H9 (cell line): ENCODE results near the gene OSBP2. TPM values are rescaled to one million over a fixed set of nuclear protein-coding genes. Genes with fewer than 3 reads are reported as not detected.
A peak's percentile ranks its signal among the peaks of the same experiment; 100 is the strongest.

Experiments used
- DNase-seq: peaks from one replicate; pipeline ENCODE4 v3.0.0-alpha.2; 2017
- H2AFZ ChIP-seq: one replicate; pipeline ENCODE4 v1.6.1; 2013; ENCODE audit warnings: mild to moderate bottlenecking, low read length, control low read depth, moderate library complexity
- H2AK5ac ChIP-seq: 2 replicates; pipeline ENCODE4 v1.6.1; 2013; ENCODE audit warnings: low read length, control low read depth, mixed read lengths; ENCODE audit not compliant: insufficient read length
- H2BK120ac ChIP-seq: one replicate; pipeline ENCODE4 v1.6.1; 2013; ENCODE audit warnings: low read depth, mild to moderate bottlenecking, low read length, control low read depth, inconsistent platforms; ENCODE audit not compliant: poor library complexity, severe bottlenecking
- H2BK12ac ChIP-seq: 2 replicates; pipeline ENCODE4 v1.6.1; 2013; ENCODE audit warnings: low read length, control low read depth, mixed read lengths, low read depth; ENCODE audit not compliant: insufficient read length
- H2BK15ac ChIP-seq: 2 replicates; pipeline ENCODE4 v1.6.1; 2013; ENCODE audit warnings: low read depth, low read length, control low read depth
- H2BK20ac ChIP-seq: one replicate; pipeline ENCODE4 v1.6.1; 2013; ENCODE audit warnings: low read depth, mild to moderate bottlenecking, low read length, control low read depth, inconsistent platforms; ENCODE audit not compliant: poor library complexity, severe bottlenecking
- H2BK5ac ChIP-seq: 2 replicates; pipeline ENCODE4 v1.6.1; 2013; ENCODE audit warnings: low read length, control low read depth, mixed read lengths; ENCODE audit not compliant: insufficient read length
- H3K14ac ChIP-seq: 2 replicates; pipeline ENCODE4 v1.6.1; 2013; ENCODE audit warnings: low read length, control low read depth; ENCODE audit not compliant: insufficient read depth
- H3K18ac ChIP-seq: 2 replicates; pipeline ENCODE4 v1.6.1; 2013; ENCODE audit warnings: low read depth, mild to moderate bottlenecking, mixed read lengths, low read length, control low read depth; ENCODE audit not compliant: insufficient read length
- H3K23ac ChIP-seq: 2 replicates; pipeline ENCODE4 v1.6.1; 2013; ENCODE audit warnings: low read length, control low read depth, mixed read lengths, low read depth; ENCODE audit not compliant: insufficient read length
- H3K23me2 ChIP-seq: 2 replicates; pipeline ENCODE4 v1.6.1; 2013; ENCODE audit warnings: low read depth, mild to moderate bottlenecking, mixed read lengths, low read length, control low read depth; ENCODE audit not compliant: insufficient read length, poor library complexity, severe bottlenecking
- H3K27ac ChIP-seq: 2 replicates; pipeline ENCODE4 v1.5.1; 2013; ENCODE audit warnings: low read length, control low read depth, mixed read lengths, low read depth; ENCODE audit not compliant: insufficient read length
- H3K27me3 ChIP-seq: 2 replicates; pipeline ENCODE4 v1.6.1; 2013; ENCODE audit warnings: low read length, control low read depth, inconsistent platforms; ENCODE audit not compliant: insufficient read depth
- H3K4ac ChIP-seq: 2 replicates; pipeline ENCODE4 v1.6.1; 2013; ENCODE audit warnings: low read depth, mild to moderate bottlenecking, control low read depth, inconsistent platforms, low read length, moderate library complexity
- H3K4me1 ChIP-seq: 2 replicates; pipeline ENCODE4 v1.6.1; 2013; ENCODE audit warnings: low read length, control low read depth, inconsistent platforms; ENCODE audit not compliant: insufficient read depth
- H3K4me2 ChIP-seq: 2 replicates; pipeline ENCODE4 v1.6.1; 2013; ENCODE audit warnings: low read length, control low read depth, mixed read lengths; ENCODE audit not compliant: insufficient read length, insufficient read depth
- H3K56ac ChIP-seq: 2 replicates; pipeline ENCODE4 v1.6.1; 2013; ENCODE audit warnings: low read depth, mild to moderate bottlenecking, mixed read lengths, low read length, control low read depth; ENCODE audit not compliant: insufficient read length
- H3K79me1 ChIP-seq: 2 replicates; pipeline ENCODE4 v1.6.1; 2013; ENCODE audit warnings: low read depth, mild to moderate bottlenecking, moderate library complexity, low read length, control low read depth, inconsistent platforms; ENCODE audit not compliant: insufficient read depth, poor library complexity, severe bottlenecking
- H3K79me2 ChIP-seq: 2 replicates; pipeline ENCODE4 v1.6.1; 2013; ENCODE audit warnings: low read length, control low read depth, inconsistent platforms; ENCODE audit not compliant: insufficient read depth
- H3K9ac ChIP-seq: 2 replicates; pipeline ENCODE4 v1.6.1; 2013; ENCODE audit warnings: low read length, control low read depth, mixed read lengths; ENCODE audit not compliant: insufficient read length; ENCODE audit errors: extremely low read depth
- H3K9me3 ChIP-seq: one replicate; pipeline ENCODE4 v1.6.1; 2013; ENCODE audit warnings: low read depth, low read length, inconsistent platforms; ENCODE audit not compliant: control insufficient read depth
- H3T11ph ChIP-seq: one replicate; pipeline ENCODE4 v1.6.1; 2013; ENCODE audit warnings: mild to moderate bottlenecking, low read length, control low read depth, inconsistent platforms
- H4K20me1 ChIP-seq: one replicate; pipeline ENCODE4 v1.6.1; 2013; ENCODE audit not compliant: control insufficient read depth, insufficient read length, insufficient read depth
- H4K5ac ChIP-seq: 2 replicates; pipeline ENCODE4 v1.6.1; 2013; ENCODE audit warnings: low read depth, mild to moderate bottlenecking, mixed read lengths, low read length, control low read depth; ENCODE audit not compliant: insufficient read length
- H4K8ac ChIP-seq: replicated peaks from 2 replicates; pipeline ENCODE4 v1.6.1; 2013; ENCODE audit warnings: low read length, control low read depth, mixed read lengths, low read depth; ENCODE audit not compliant: insufficient read length
- H4K91ac ChIP-seq: 2 replicates; pipeline ENCODE4 v1.6.1; 2013; ENCODE audit warnings: low read depth, mild to moderate bottlenecking, moderate library complexity, mixed read lengths, low read length, control low read depth; ENCODE audit not compliant: insufficient read length
- H3K27ac Mint-ChIP-seq, 3 experiments: 2 replicates in 2 of 3; 3 replicates in 1 of 3; pipeline ENCODE4 v1.8.0; 2020 to 2021; ENCODE audit warnings: mixed read lengths in 3 of 3, mild to moderate bottlenecking in 1 of 3, moderate library complexity in 1 of 3
- H3K27me3 Mint-ChIP-seq: 2 replicates; pipeline ENCODE4 v1.8.0; 2021; ENCODE audit warnings: low read depth, mild to moderate bottlenecking, moderate library complexity, mixed read lengths
- H3K36me3 Mint-ChIP-seq, 3 experiments: 2 replicates in 2 of 3; 3 replicates in 1 of 3; pipeline ENCODE4 v1.8.0; 2020 to 2021; ENCODE audit warnings: low read depth in 3 of 3, mixed read lengths in 3 of 3; ENCODE audit not compliant: insufficient read depth in 1 of 3
- H3K4me1 Mint-ChIP-seq, 2 experiments: 2 replicates each; pipeline ENCODE4 v1.8.0; 2020; ENCODE audit warnings: mixed read lengths in 2 of 2
- H3K4me3 Mint-ChIP-seq, 2 experiments: 2 replicates in 1 of 2; 3 replicates in 1 of 2; pipeline ENCODE4 v1.8.0; 2020 to 2021; ENCODE audit warnings: mild to moderate bottlenecking in 2 of 2, mixed read lengths in 2 of 2, moderate library complexity in 1 of 2
- H3K9me3 Mint-ChIP-seq, 2 experiments: 2 replicates in 1 of 2; 3 replicates in 1 of 2; pipeline ENCODE4 v1.8.0; 2020; ENCODE audit warnings: mild to moderate bottlenecking in 2 of 2, mixed read lengths in 2 of 2, moderate library complexity in 1 of 2
- WGBS: extraction: QIAGEN DNeasy Blood & Tissue Kit; methylation state at CpG from one replicate; pipeline ENCODE4 v1.1.7; 2013; ENCODE audit warnings: missing lambda C conversion rate, low lambda C conversion rate, mixed read lengths; ENCODE audit not compliant: insufficient read length; ENCODE audit errors: extremely low coverage; 5-methylcytosine and 5-hydroxymethylcytosine counted together
- microRNA-seq: library from miRNA; unstranded; fragments of <30 nt; microRNA quantifications from one replicate; pipeline ENCODE4, GENCODE V29; 2020; ENCODE audit warnings: borderline microRNAs expressed
- total RNA-seq: library from RNA; stranded (reverse); gene quantifications from 2 replicates; pipeline ENCODE4 v1.2.1, GENCODE V29; 2021
- TF ChIP-seq, protein P1 (sequence below): fragments of 200-600 bp; sonication (generic); conservative IDR thresholded peaks from 3 replicates; pipeline ENCODE4 v1.8.0; 2021; ENCODE audit warnings: antibody characterized with exemption, mild to moderate bottlenecking

Gene OSBP2
- total RNA-seq, 1 experiment from 2014 or later = 3.4 TPM

GRCh38 chr22:30955153-30955552 lies 260.5 kb downstream of the OSBP2 start:
- TF ChIP-seq, protein P1, sequence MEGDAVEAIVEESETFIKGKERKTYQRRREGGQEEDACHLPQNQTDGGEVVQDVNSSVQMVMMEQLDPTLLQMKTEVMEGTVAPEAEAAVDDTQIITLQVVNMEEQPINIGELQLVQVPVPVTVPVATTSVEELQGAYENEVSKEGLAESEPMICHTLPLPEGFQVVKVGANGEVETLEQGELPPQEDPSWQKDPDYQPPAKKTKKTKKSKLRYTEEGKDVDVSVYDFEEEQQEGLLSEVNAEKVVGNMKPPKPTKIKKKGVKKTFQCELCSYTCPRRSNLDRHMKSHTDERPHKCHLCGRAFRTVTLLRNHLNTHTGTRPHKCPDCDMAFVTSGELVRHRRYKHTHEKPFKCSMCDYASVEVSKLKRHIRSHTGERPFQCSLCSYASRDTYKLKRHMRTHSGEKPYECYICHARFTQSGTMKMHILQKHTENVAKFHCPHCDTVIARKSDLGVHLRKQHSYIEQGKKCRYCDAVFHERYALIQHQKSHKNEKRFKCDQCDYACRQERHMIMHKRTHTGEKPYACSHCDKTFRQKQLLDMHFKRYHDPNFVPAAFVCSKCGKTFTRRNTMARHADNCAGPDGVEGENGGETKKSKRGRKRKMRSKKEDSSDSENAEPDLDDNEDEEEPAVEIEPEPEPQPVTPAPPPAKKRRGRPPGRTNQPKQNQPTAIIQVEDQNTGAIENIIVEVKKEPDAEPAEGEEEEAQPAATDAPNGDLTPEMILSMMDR = no peak
- no peaks in the 10 kb centered on the region for H4K20me1 ChIP-seq
- no peak overlapping the region for H3K14ac ChIP-seq
- no peaks in the 10 kb centered on the region for H3K79me1 ChIP-seq
- H2BK20ac ChIP-seq = no peak overlapping the region
- no peaks in the 10 kb centered on the region for H3K9me3 Mint-ChIP-seq
- H2AFZ ChIP-seq = no peak overlapping the region
- H2BK120ac ChIP-seq = no peak overlapping the region
- H3K9me3 ChIP-seq = no peaks in the 10 kb centered on the region
- no peak overlapping the region for H2AK5ac ChIP-seq
- H3T11ph ChIP-seq = no peak overlapping the region
- no peaks in the 10 kb centered on the region; a peak in 1 of 4 replicates for H3K4me1 Mint-ChIP-seq
- no CpG with 5 or more reads among the region's 4 CpGs for WGBS
- H4K91ac ChIP-seq = no peak overlapping the region
- H3K4me3 Mint-ChIP-seq = no peak overlapping the region
- H3K4ac ChIP-seq = no peak overlapping the region
- no peak overlapping the region for H2BK12ac ChIP-seq
- H3K4me2 ChIP-seq = no peak overlapping the region
- no peaks in the 10 kb centered on the region; the same call in 1 of the 2 replicates for H3K79me2 ChIP-seq
- no peak overlapping the region for H3K27ac ChIP-seq
- no peaks in the 10 kb centered on the region for H3K23me2 ChIP-seq
- H3K27me3 Mint-ChIP-seq = no peaks in the 10 kb centered on the region
- no peak overlapping the region for H3K18ac ChIP-seq
- H3K36me3 Mint-ChIP-seq = peaks cover 12 to 57% (median 51%) of the 10 kb centered on the region in 3 experiments; a peak in 6 of 7 replicates
- no peaks in the 10 kb centered on the region for H3K27me3 ChIP-seq
- no peak overlapping the region for H3K23ac ChIP-seq
- no peak overlapping the region for H4K5ac ChIP-seq
- H2BK15ac ChIP-seq = no peak overlapping the region
- no peak overlapping the region for H4K8ac ChIP-seq
- H3K4me1 ChIP-seq = no peaks in the 10 kb centered on the region
- H3K56ac ChIP-seq = no peak overlapping the region
- H2BK5ac ChIP-seq = no peak overlapping the region
- no peak overlapping the region for H3K27ac Mint-ChIP-seq
- H3K9ac ChIP-seq = no peak overlapping the region
- no peak for DNase-seq

Small RNA genes within 50 kb of the gene (microRNA-seq; reads per million reads assigned to microRNA genes)
- gene MIR3200 = 12.9 reads per million, percentile 50 among the genes with 10 or more reads in this experiment

Other genes starting within 250 kb of the OSBP2 start
- not detected in 2 replicates for gene SEC14L3, start 222.9 kb upstream of the OSBP2 start, total RNA-seq
- gene SEC14L4, start 189.2 kb upstream of the OSBP2 start, total RNA-seq = 0.09 and 0.17 TPM in 2 replicates
- 0.46 and 1.1 TPM in 2 replicates for gene SEC14L6, start 148.1 kb upstream of the OSBP2 start, total RNA-seq
- 5.1 TPM in 2 replicates for gene GAL3ST1, start 120.2 kb upstream of the OSBP2 start, total RNA-seq
- gene PES1, start 103.0 kb upstream of the OSBP2 start, total RNA-seq = 133 and 140 TPM in 2 replicates
- gene TCN2, start 87.7 kb upstream of the OSBP2 start, total RNA-seq = 39.0 and 42.2 TPM in 2 replicates
- 3.7 and 3.9 TPM in 2 replicates for gene SLC35E4, start 59.1 kb upstream of the OSBP2 start, total RNA-seq
- 1.9 and 2.6 TPM in 2 replicates for gene DUSP18, start 27.0 kb upstream of the OSBP2 start, total RNA-seq